SK-N-SH (cell line): ENCODE data around the gene UBL7. TPM values are rescaled to one million over a fixed set of nuclear protein-coding genes. Genes with fewer than 3 reads are reported as not detected.

Experiments
- CTCF ChIA-PET: fragments of 300-600, 350-600 bp; formaldehyde crosslinking; extraction: SDS; loops from one replicate; lab custom pipeline; 2021; lab: Yijun Ruan, JAX
- POLR2A ChIA-PET: fragments of 350-600 bp; sonication (Branson Sonifier 250); formaldehyde crosslinking; extraction: SDS; loops from one replicate; lab custom pipeline; 2020; ENCODE audit warnings: antibody characterized with exemption, inconsistent platforms; lab: Yijun Ruan, JAX
- DNase-seq: peaks from one replicate; pipeline ENCODE4 v3.0.0; 2012
- H2AFZ ChIP-seq: fragments of 200-600 bp; sonication (generic); 2 replicates; pipeline ENCODE4 v1.8.1; 2016; ENCODE audit warnings: antibody characterized with exemption, mild to moderate bottlenecking, low read depth
- H3F3A ChIP-seq: fragments of 200-600 bp; sonication (generic); replicated peaks from 2 replicates; pipeline ENCODE3; 2016; ENCODE audit warnings: antibody characterized with exemption, mild to moderate bottlenecking; ENCODE audit not compliant: insufficient read depth
- H3K27ac ChIP-seq, 2 experiments: fragments of 200-500 bp in 1 of 2; fragments of 200-600 bp in 1 of 2; sonication (Bioruptor generic) in 1 of 2; sonication (generic), shearing (Covaris generic) in 1 of 2; 2 replicates each; pipeline versions ENCODE4 v1.5.1 to v1.6.1; 2014 to 2016; ENCODE audit warnings: low read depth in 2 of 2, inconsistent platforms in 1 of 2, low read length in 1 of 2, mild to moderate bottlenecking in 1 of 2, mixed read lengths in 1 of 2
- H3K27me3 ChIP-seq: fragments of 200-600 bp; sonication (generic), shearing (Covaris generic); 2 replicates; pipeline ENCODE4 v1.6.1; 2016; ENCODE audit warnings: mixed run types; ENCODE audit not compliant: insufficient read depth
- H3K36me3 ChIP-seq, 2 experiments: fragments of 200-500 bp in 1 of 2; fragments of 200-600 bp in 1 of 2; sonication (Bioruptor generic) in 1 of 2; sonication (generic) in 1 of 2; replicated peaks in 1 of 2; 2 replicates each; pipeline versions ENCODE3 to v1.5.1; 2014 to 2016; ENCODE audit warnings: low read length in 1 of 2, mild to moderate bottlenecking in 1 of 2; ENCODE audit not compliant: insufficient read depth in 2 of 2, control insufficient read depth in 1 of 2
- H3K4me1 ChIP-seq, 2 experiments: fragments of 200-500 bp in 1 of 2; fragments of 200-600 bp in 1 of 2; sonication (Bioruptor generic) in 1 of 2; sonication (generic), shearing (Covaris generic) in 1 of 2; 2 replicates each; pipeline versions ENCODE4 v1.5.1 to v1.6.1; 2014 to 2016; ENCODE audit warnings: low read depth in 1 of 2, low read length in 1 of 2, mixed run types in 1 of 2; ENCODE audit not compliant: insufficient read depth in 2 of 2, control insufficient read depth in 1 of 2
- H3K4me2 ChIP-seq: fragments of 200-600 bp; sonication (generic), shearing (Covaris generic); 2 replicates; pipeline ENCODE4 v1.6.1; 2017; ENCODE audit warnings: mixed run types
- H3K4me3 ChIP-seq, 2 experiments: fragments of 200-500 bp in 1 of 2; fragments of 200-600 bp in 1 of 2; sonication (Bioruptor generic) in 1 of 2; sonication (generic), shearing (Covaris generic) in 1 of 2; 2 replicates each; pipeline versions ENCODE4 v1.5.1 to v1.8.1; 2014 to 2016; ENCODE audit warnings: low read depth in 2 of 2, inconsistent platforms in 1 of 2, low read length in 1 of 2, mild to moderate bottlenecking in 1 of 2, mixed read lengths in 1 of 2, moderate library complexity in 1 of 2
- H3K79me2 ChIP-seq: fragments of 200-600 bp; sonication (generic); 2 replicates; pipeline ENCODE4 v1.8.1; 2017; ENCODE audit warnings: mild to moderate bottlenecking; ENCODE audit not compliant: insufficient read depth
- H3K9ac ChIP-seq: fragments of 200-600 bp; sonication (generic); 2 replicates; pipeline ENCODE4 v1.6.1; 2017; ENCODE audit warnings: mixed run types
- H3K9me2 ChIP-seq: fragments of 200-600 bp; sonication (generic); 2 replicates; pipeline ENCODE4 v1.6.1; 2017; ENCODE audit warnings: mixed run types
- H3K9me3 ChIP-seq: fragments of 200-600 bp; sonication (generic); 2 replicates; pipeline ENCODE4 v1.6.1; 2017; ENCODE audit warnings: mixed run types, mild to moderate bottlenecking, moderate library complexity
- H4K20me1 ChIP-seq: fragments of 200-600 bp; sonication (generic); 2 replicates; pipeline ENCODE4 v1.6.1; 2017; ENCODE audit warnings: mild to moderate bottlenecking, mixed run types; ENCODE audit not compliant: insufficient read depth
- FOSL2 ChIP-seq: IDR thresholded peaks from 2 replicates; pipeline ENCODE4 v1.4.0; 2012; ENCODE audit warnings: low read depth, mild to moderate bottlenecking, moderate library complexity, borderline replicate concordance
- FOXM1 ChIP-seq: IDR thresholded peaks from 2 replicates; pipeline ENCODE4 v1.4.0; 2012; ENCODE audit warnings: low read depth, mild to moderate bottlenecking
- MXI1 ChIP-seq: IDR thresholded peaks from 2 replicates; pipeline ENCODE4 v1.6.1; 2012; ENCODE audit warnings: mild to moderate bottlenecking, low read depth, low read length, improper control_type of control experiment
- NRF1 ChIP-seq: IDR thresholded peaks from 2 replicates; pipeline ENCODE4 v1.6.1; 2012; ENCODE audit warnings: low read depth, mild to moderate bottlenecking, low read length
- PBX3 ChIP-seq: IDR thresholded peaks from 2 replicates; pipeline ENCODE4; 2012
- USF1 ChIP-seq: IDR thresholded peaks from 2 replicates; pipeline ENCODE4 v1.4.0; 2012; ENCODE audit warnings: low read depth, borderline replicate concordance
- WGBS: methylation state at CpG from one replicate; pipeline ENCODE4 v1.1.6; 2017; ENCODE audit warnings: low lambda C conversion rate; 5-methylcytosine and 5-hydroxymethylcytosine counted together
- polyA plus RNA-seq, 3 experiments: library from polyadenylated mRNA; depleted of rRNA; stranded (reverse); fragments of >200 nt; gene quantifications; 2 replicates each; pipeline ENCODE4 v1.2.3, GENCODE V29; 2012
- TF ChIP-seq, protein P1 (sequence below): IDR thresholded peaks from 2 replicates; pipeline ENCODE4 v1.6.1; 2012; ENCODE audit warnings: mild to moderate bottlenecking, low read depth, low read length, moderate library complexity
- TF ChIP-seq, protein P2 (sequence below): IDR thresholded peaks from 2 replicates; pipeline ENCODE4 v1.4.0; 2012; ENCODE audit warnings: low read depth
- TF ChIP-seq, protein P3 (sequence below): fragments of 200-600 bp; sonication (generic); IDR thresholded peaks from 2 replicates; pipeline ENCODE4 v1.6.1; 2017; ENCODE audit warnings: antibody characterized with exemption, mild to moderate bottlenecking, moderate library complexity

The UBL7 gene
- polyA plus RNA-seq, 1 of the 3 experiments (the other 2 are of a cell fraction): 81.1 TPM

- Histone ChIP-seq H3F3A (no peaks in the 10 kb centered on the region), H3K9me2 (no peaks in the 10 kb centered on the region), H3K4me3 (no peak overlapping the region), H2AFZ (no peak overlapping the region), H3K27ac (no peak overlapping the region), H3K4me1 (no peaks in the 10 kb centered on the region; a peak in 1 of 4 replicates), H3K4me2 (no peak overlapping the region), H3K9ac (no peak overlapping the region), H3K79me2 (no peaks in the 10 kb centered on the region), H4K20me1 (no peaks in the 10 kb centered on the region), H3K36me3 (no peaks in the 10 kb centered on the region), H3K27me3 (no peaks in the 10 kb centered on the region), H3K9me3 (no peaks in the 10 kb centered on the region)
- WGBS: 79% methylated on average over 5 of the region's 11 CpGs
- CTCF ChIA-PET: interaction anchor here (1.0 to 1.7 kb wide), 4 partner anchors 12 to 88 kb away, joined by 3 to 7 read pairs (median 3); partner anchors contain the start of gene SEMA7A
- DNase-seq: no peak
- no peak for TF ChIP-seq MXI1
- no peak for TF ChIP-seq FOSL2
- TF ChIP-seq NRF1: no peak
- TF ChIP-seq USF1: no peak
- POLR2A ChIA-PET: no interaction called here
These were observed 59.8 kb downstream of the UBL7 start for GRCh38 chr15:74400915-74401757.

DNA sequence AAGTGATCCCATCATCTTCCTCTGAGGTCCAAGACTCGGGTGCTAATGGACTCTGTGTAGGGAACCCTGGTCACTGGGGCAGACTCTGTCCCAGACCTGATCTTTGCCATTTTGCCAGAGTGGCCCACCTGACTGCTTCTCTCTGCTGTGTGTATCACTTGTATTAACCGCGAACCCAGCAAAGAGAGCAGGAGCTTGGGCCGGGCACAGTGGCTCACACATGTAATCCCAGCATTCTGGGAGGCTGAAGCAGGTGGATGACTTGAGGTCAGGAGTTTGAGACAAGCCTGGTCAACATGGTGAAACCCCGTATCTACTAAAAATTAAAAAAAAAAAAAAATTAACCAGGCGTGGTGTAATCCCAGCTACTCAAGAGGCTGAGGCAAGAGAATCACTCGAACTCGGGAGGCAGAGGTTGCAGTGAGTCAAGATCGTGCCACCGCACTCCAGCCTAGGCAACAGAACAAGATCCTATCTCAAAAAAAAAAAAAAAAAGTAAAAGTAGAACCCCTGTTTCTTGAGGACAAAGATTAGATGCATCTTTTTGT is 60.6 kb downstream of the UBL7 start:
- 87% methylated on average over 9 of the region's 10 CpGs for WGBS
- Histone ChIP-seq H2AFZ (no peak overlapping the region), H4K20me1 (no peaks in the 10 kb centered on the region), H3K4me1 (no peaks in the 10 kb centered on the region; a peak in 1 of 4 replicates), H3K27me3 (no peaks in the 10 kb centered on the region), H3K79me2 (no peaks in the 10 kb centered on the region), H3K36me3 (no peaks in the 10 kb centered on the region), H3K4me2 (no peak overlapping the region), H3K9ac (no peak overlapping the region), H3K4me3 (no peak overlapping the region), H3F3A (no peaks in the 10 kb centered on the region), H3K9me2 (no peaks in the 10 kb centered on the region), H3K9me3 (no peaks in the 10 kb centered on the region), H3K27ac (no peak overlapping the region)
- TF ChIP-seq PBX3 (no peak), FOXM1 (no peak)
- TF ChIP-seq, protein P1, sequence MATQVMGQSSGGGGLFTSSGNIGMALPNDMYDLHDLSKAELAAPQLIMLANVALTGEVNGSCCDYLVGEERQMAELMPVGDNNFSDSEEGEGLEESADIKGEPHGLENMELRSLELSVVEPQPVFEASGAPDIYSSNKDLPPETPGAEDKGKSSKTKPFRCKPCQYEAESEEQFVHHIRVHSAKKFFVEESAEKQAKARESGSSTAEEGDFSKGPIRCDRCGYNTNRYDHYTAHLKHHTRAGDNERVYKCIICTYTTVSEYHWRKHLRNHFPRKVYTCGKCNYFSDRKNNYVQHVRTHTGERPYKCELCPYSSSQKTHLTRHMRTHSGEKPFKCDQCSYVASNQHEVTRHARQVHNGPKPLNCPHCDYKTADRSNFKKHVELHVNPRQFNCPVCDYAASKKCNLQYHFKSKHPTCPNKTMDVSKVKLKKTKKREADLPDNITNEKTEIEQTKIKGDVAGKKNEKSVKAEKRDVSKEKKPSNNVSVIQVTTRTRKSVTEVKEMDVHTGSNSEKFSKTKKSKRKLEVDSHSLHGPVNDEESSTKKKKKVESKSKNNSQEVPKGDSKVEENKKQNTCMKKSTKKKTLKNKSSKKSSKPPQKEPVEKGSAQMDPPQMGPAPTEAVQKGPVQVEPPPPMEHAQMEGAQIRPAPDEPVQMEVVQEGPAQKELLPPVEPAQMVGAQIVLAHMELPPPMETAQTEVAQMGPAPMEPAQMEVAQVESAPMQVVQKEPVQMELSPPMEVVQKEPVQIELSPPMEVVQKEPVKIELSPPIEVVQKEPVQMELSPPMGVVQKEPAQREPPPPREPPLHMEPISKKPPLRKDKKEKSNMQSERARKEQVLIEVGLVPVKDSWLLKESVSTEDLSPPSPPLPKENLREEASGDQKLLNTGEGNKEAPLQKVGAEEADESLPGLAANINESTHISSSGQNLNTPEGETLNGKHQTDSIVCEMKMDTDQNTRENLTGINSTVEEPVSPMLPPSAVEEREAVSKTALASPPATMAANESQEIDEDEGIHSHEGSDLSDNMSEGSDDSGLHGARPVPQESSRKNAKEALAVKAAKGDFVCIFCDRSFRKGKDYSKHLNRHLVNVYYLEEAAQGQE: no peak
- TF ChIP-seq, protein P2, sequence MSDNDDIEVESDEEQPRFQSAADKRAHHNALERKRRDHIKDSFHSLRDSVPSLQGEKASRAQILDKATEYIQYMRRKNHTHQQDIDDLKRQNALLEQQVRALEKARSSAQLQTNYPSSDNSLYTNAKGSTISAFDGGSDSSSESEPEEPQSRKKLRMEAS: no peak
- TF ChIP-seq, protein P3, sequence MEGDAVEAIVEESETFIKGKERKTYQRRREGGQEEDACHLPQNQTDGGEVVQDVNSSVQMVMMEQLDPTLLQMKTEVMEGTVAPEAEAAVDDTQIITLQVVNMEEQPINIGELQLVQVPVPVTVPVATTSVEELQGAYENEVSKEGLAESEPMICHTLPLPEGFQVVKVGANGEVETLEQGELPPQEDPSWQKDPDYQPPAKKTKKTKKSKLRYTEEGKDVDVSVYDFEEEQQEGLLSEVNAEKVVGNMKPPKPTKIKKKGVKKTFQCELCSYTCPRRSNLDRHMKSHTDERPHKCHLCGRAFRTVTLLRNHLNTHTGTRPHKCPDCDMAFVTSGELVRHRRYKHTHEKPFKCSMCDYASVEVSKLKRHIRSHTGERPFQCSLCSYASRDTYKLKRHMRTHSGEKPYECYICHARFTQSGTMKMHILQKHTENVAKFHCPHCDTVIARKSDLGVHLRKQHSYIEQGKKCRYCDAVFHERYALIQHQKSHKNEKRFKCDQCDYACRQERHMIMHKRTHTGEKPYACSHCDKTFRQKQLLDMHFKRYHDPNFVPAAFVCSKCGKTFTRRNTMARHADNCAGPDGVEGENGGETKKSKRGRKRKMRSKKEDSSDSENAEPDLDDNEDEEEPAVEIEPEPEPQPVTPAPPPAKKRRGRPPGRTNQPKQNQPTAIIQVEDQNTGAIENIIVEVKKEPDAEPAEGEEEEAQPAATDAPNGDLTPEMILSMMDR: no peak
- ChIA-PET CTCF (interaction anchor here (1.1 to 1.6 kb wide), 2 partner anchors 21 to 89 kb away, joined by 3 read pairs; no protein-coding TSS in a partner anchor), POLR2A (no interaction called here)
- DNase-seq: no peak
